GM12878 (cell line): ENCODE measurements around the gene WHRN. TPM values are rescaled to one million over a fixed set of nuclear protein-coding genes. Genes with fewer than 3 reads are reported as not detected.

Experiments
- ATAC-seq: fragments of 200-7000 bp; cut with Tn5 transposase; 3 replicates; pipeline ENCODE4 v1.9.1; 2020; ENCODE audit warnings: mild to moderate bottlenecking, moderate library complexity
- BruUV-seq: library from RNA; stranded (reverse); fragments of 400-500 nt; replicated peaks from 2 replicates; lab custom pipeline; 2021; lab: Mats Ljungman, UMichigan
- CTCF ChIA-PET: fragments of 300-600 bp; sonication (Branson Sonifier 250); formaldehyde crosslinking; extraction: SDS; loops from one replicate; lab custom pipeline; 2021; ENCODE audit warnings: inconsistent platforms; lab: Yijun Ruan, JAX
- POLR2A ChIA-PET: fragments of 350-600 bp; formaldehyde crosslinking; extraction: SDS; loops from one replicate; lab custom pipeline; 2021; ENCODE audit warnings: inconsistent platforms; lab: Charles Lee
- RAD21 ChIA-PET: fragments of 300-600 bp; sonication (Branson Sonifier 250); formaldehyde crosslinking; loops from one replicate; lab custom pipeline; 2023; ENCODE audit warnings: antibody characterized with exemption; ENCODE audit not compliant: unreplicated experiment; lab: Charles Lee
- SMC1A ChIA-PET: fragments of 300-600 bp; sonication (Branson Sonifier 250); formaldehyde crosslinking; loops from one replicate; lab custom pipeline; 2023; ENCODE audit not compliant: unreplicated experiment, uncharacterized antibody; lab: Charles Lee
- DNase-seq: peaks from one replicate; pipeline ENCODE4 v3.0.0-alpha.2; 2011; ENCODE audit warnings: low read depth, low spot score
- FAIRE-seq: peaks from 3 replicates; lab custom pipeline; 2011; peaks lifted over from hg19 to GRCh38; lab: Jason Lieb, UNC
- H2AFZ ChIP-seq: 2 replicates; pipeline ENCODE4 v1.6.0; 2011; ENCODE audit warnings: low read depth, low read length, control low read depth; ENCODE audit not compliant: control insufficient read depth
- H3K27ac ChIP-seq: 2 replicates; pipeline ENCODE4 v1.5.1; 2011; ENCODE audit warnings: control low read depth; ENCODE audit not compliant: control insufficient read depth, insufficient read depth
- H3K27me3 ChIP-seq, 2 experiments: replicated peaks in 1 of 2; 2 replicates each; pipeline versions ENCODE4 v1.6.0 to v1.6.1; 2011; ENCODE audit warnings: low read length in 1 of 2; ENCODE audit not compliant: control insufficient read depth in 2 of 2, insufficient read depth in 2 of 2
- H3K36me3 ChIP-seq, 2 experiments: 2 replicates each; pipeline ENCODE4 v1.5.1; 2011; ENCODE audit warnings: low read length in 1 of 2; ENCODE audit not compliant: control insufficient read depth in 2 of 2, insufficient read depth in 2 of 2
- H3K4me1 ChIP-seq: 2 replicates; pipeline ENCODE4 v1.6.1; 2011; ENCODE audit warnings: mild to moderate bottlenecking, low read length, moderate library complexity, mixed read lengths; ENCODE audit not compliant: control insufficient read depth, insufficient read depth
- H3K4me2 ChIP-seq: 2 replicates; pipeline ENCODE4 v1.6.0; 2011; ENCODE audit warnings: control low read depth; ENCODE audit not compliant: control insufficient read depth, insufficient read depth
- H3K4me3 ChIP-seq: fragments of 200-600 bp; sonication (generic); 2 replicates; pipeline ENCODE4 v1.5.1; 2016
- H3K79me2 ChIP-seq: 2 replicates; pipeline ENCODE4 v1.6.0; 2011; ENCODE audit warnings: low read length; ENCODE audit not compliant: control insufficient read depth, insufficient read depth
- H3K9ac ChIP-seq: 2 replicates; pipeline ENCODE4 v1.8.0; 2011; ENCODE audit warnings: low read length, control low read depth, mixed read lengths; ENCODE audit not compliant: control insufficient read depth, insufficient read depth
- H3K9me3 ChIP-seq: replicated peaks from 3 replicates; pipeline ENCODE4 v1.5.1; 2011; ENCODE audit warnings: mild to moderate bottlenecking, low read length; ENCODE audit not compliant: control insufficient read depth, insufficient read depth
- H4K20me1 ChIP-seq: 2 replicates; pipeline ENCODE4 v1.6.0; 2011; ENCODE audit not compliant: control insufficient read depth, insufficient read depth
- ASH2L ChIP-seq: fragments of 300-600, 200-600 bp; sonication (generic); IDR thresholded peaks from 2 replicates; pipeline ENCODE4 v1.6.1; 2017; ENCODE audit warnings: low read depth, mild to moderate bottlenecking, borderline replicate concordance
- CBFB ChIP-seq: IDR thresholded peaks from 2 replicates; pipeline ENCODE4 v1.6.1; 2016; ENCODE audit warnings: antibody characterized with exemption, low read depth
- KDM1A ChIP-seq: fragments of 200-600 bp; sonication (generic); IDR thresholded peaks from 2 replicates; pipeline ENCODE4 v1.6.1; 2016; ENCODE audit warnings: borderline replicate concordance
- MYC ChIP-seq: IDR thresholded peaks from 2 replicates; pipeline ENCODE4 v1.6.1; 2011; ENCODE audit warnings: mild to moderate bottlenecking, low read length, moderate library complexity, inconsistent platforms; ENCODE audit not compliant: insufficient read depth, insufficient replicate concordance, insufficient read length, severe bottlenecking
- NBN ChIP-seq: fragments of 450-650 bp; IDR thresholded peaks from 2 replicates; pipeline ENCODE4 v1.6.1; 2016
- NKRF ChIP-seq: fragments of 450-650 bp; conservative IDR thresholded peaks from 2 replicates; pipeline ENCODE4 v1.6.1; 2017; ENCODE audit warnings: mild to moderate bottlenecking, moderate library complexity
- PKNOX1 ChIP-seq: fragments of 450-650 bp; IDR thresholded peaks from 2 replicates; pipeline ENCODE4 v1.6.1; 2016; ENCODE audit warnings: mild to moderate bottlenecking
- POLR2A ChIP-seq: IDR thresholded peaks from 2 replicates; pipeline ENCODE4 v1.6.1; 2011; ENCODE audit warnings: low read depth, mild to moderate bottlenecking, low read length
- USF2 ChIP-seq: IDR thresholded peaks from 2 replicates; pipeline ENCODE4 v1.6.1; 2011; ENCODE audit warnings: low read depth, low read length, improper control_type of control experiment, borderline replicate concordance
- ZSCAN29 ChIP-seq: fragments of 450-650 bp; IDR thresholded peaks from 2 replicates; pipeline ENCODE4 v1.6.1; 2017; ENCODE audit warnings: mild to moderate bottlenecking, moderate library complexity
- WGBS: methylation state at CpG from one replicate; pipeline ENCODE4 v1.1.6; 2016; ENCODE audit warnings: low lambda C conversion rate; ENCODE audit not compliant: insufficient replicate concordance, insufficient coverage; ENCODE audit errors: missing lambda C conversion rate; 5-methylcytosine and 5-hydroxymethylcytosine counted together
- in situ Hi-C: fragments of 300-500 bp; cut with MboI; formaldehyde crosslinking; loops from 9 replicates; pipeline ENCODE4 v1.14.3; 2018; ENCODE audit warnings: mixed read lengths
- intact Hi-C: fragments of 100-400 bp; cut with micrococcal nuclease; formaldehyde crosslinking; loops from one replicate; pipeline ENCODE4 v1.14.2; 2022; ENCODE audit not compliant: unreplicated experiment
- polyA plus RNA-seq, 11 experiments: library from polyadenylated mRNA; depleted of rRNA in 4 of 11; unstranded in 6 of 11; stranded (reverse) in 5 of 11; fragments of >200 nt; fragmentation: Nextera tagmentation in 4 of 11; fragmentation: Illumina TruSeq in 1 of 11; extraction: Ambion mirVana in 4 of 11; extraction: Trizol in 1 of 11; gene quantifications; 1 replicate in 1 of 11; 2 replicates in 10 of 11; pipeline versions ENCODE4 v1.2.1 to v1.2.3, GENCODE V29; 2011 to 2016; ENCODE audit warnings: inconsistent platforms in 2 of 11, missing spikeins in 2 of 11, low read depth in 1 of 11
- total RNA-seq, 4 experiments: library from RNA; depleted of rRNA in 3 of 4; stranded (reverse); fragments of >200 nt in 3 of 4; fragmentation: Illumina TruSeq in 1 of 4; extraction: Trizol in 1 of 4; gene quantifications; 2 replicates each; pipeline versions ENCODE4 v1.2.1 to v1.2.3, GENCODE V29; 2013 to 2021
- TF ChIP-seq, protein P1 (sequence below): fragments of 450-650 bp; IDR thresholded peaks from 2 replicates; pipeline ENCODE4 v1.6.1; 2017; ENCODE audit warnings: mild to moderate bottlenecking, moderate library complexity

Gene WHRN
- total and polyA plus RNA-seq, 10 of the 15 experiments (the other 5 are each of a cell fraction or from before 2014, with no cell fraction given), result 0.04 to 18.2 (median 0.68) TPM; not detected in 1

GRCh38 chr9:114470121-114470520 lies 35.2 kb downstream of the WHRN start (continued):
- TF ChIP-seq, protein P1, sequence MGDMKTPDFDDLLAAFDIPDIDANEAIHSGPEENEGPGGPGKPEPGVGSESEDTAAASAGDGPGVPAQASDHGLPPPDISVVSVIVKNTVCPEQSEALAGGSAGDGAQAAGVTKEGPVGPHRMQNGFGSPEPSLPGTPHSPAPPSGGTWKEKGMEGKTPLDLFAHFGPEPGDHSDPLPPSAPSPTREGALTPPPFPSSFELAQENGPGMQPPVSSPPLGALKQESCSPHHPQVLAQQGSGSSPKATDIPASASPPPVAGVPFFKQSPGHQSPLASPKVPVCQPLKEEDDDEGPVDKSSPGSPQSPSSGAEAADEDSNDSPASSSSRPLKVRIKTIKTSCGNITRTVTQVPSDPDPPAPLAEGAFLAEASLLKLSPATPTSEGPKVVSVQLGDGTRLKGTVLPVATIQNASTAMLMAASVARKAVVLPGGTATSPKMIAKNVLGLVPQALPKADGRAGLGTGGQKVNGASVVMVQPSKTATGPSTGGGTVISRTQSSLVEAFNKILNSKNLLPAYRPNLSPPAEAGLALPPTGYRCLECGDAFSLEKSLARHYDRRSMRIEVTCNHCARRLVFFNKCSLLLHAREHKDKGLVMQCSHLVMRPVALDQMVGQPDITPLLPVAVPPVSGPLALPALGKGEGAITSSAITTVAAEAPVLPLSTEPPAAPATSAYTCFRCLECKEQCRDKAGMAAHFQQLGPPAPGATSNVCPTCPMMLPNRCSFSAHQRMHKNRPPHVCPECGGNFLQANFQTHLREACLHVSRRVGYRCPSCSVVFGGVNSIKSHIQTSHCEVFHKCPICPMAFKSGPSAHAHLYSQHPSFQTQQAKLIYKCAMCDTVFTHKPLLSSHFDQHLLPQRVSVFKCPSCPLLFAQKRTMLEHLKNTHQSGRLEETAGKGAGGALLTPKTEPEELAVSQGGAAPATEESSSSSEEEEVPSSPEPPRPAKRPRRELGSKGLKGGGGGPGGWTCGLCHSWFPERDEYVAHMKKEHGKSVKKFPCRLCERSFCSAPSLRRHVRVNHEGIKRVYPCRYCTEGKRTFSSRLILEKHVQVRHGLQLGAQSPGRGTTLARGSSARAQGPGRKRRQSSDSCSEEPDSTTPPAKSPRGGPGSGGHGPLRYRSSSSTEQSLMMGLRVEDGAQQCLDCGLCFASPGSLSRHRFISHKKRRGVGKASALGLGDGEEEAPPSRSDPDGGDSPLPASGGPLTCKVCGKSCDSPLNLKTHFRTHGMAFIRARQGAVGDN, result no peak
- TF ChIP-seq USF2 (no peak), ZSCAN29 (no peak)

DNA sequence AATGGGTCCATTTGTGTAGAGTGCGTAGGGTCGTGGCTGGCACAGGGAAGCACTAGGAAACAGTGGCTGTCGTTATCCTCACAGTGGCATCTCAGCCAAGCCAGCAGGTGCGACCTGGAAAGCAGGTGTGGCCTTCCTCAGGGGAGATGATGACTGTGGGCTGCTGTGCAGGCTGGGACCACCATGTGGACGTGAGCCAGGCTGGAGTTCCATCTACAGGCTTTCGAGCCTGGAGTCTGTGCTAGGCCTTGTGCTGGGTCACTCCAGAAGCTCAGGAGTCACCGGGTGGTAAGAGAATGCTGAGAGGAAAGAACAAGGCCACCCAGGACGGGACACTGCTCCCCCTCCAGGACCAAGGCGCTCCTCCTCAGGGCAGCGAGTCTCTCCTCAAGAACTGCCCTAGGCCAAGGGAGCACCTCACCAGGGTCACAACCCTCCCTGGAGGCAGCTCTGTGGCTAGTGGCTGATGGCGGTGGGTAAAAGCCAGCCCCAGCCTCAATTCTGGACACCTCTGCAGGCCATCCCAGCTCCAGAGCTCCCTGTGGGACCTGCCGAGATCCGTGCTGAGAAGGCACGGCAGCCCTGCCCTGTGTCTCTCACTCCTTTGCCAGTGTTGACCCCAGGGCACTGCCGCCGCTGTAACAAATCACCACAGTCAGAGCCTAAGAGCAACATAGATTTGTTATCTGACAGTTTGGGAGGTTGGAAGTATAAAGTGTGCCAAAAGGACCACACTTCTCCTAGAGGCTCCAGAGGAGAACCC lies 36.0 kb downstream of the WHRN start:
- no peak for FAIRE-seq
- peaks cover 0 to 2% of the 10 kb centered on the region in 2 experiments; a peak in 2 of 4 replicates for H3K27me3 ChIP-seq
- TF ChIP-seq POLR2A, result no peak
- TF ChIP-seq KDM1A, result no peak
- TF ChIP-seq NKRF, result no peak
- no peak for TF ChIP-seq PKNOX1
- no peak for TF ChIP-seq CBFB
- TF ChIP-seq NBN, result no peak
- no peak for TF ChIP-seq MYC
- no peak for TF ChIP-seq ASH2L
- intact Hi-C loops, result no loop called here
- no peaks in the 10 kb centered on the region for H3K4me1 ChIP-seq
- H3K36me3 ChIP-seq, result no peaks in the 10 kb centered on the region; a peak in 1 of 4 replicates
- ChIA-PET POLR2A (interaction anchor here (0.6 kb wide), 1 partner anchor 84 kb away, joined by 3 read pairs; no protein-coding TSS in a partner anchor), SMC1A (no interaction called here), RAD21 (no interaction called here), CTCF (no interaction called here)
- no peak for DNase-seq
- no peak overlapping the region for H3K9ac ChIP-seq
- H3K4me2 ChIP-seq, result no peak overlapping the region
- BruUV-seq, result no TSS peak
- no peaks in the 10 kb centered on the region for H4K20me1 ChIP-seq
- no peaks in the 10 kb centered on the region; the same call in 2 of the 3 replicates for H3K9me3 ChIP-seq
- no peaks in the 10 kb centered on the region for H3K79me2 ChIP-seq
- WGBS, result 46% methylated on average over 16 of the region's 16 CpGs
- in situ Hi-C loops, result no loop called here
- no peak for ATAC-seq
- no peak overlapping the region for H2AFZ ChIP-seq
- H3K4me3 ChIP-seq, result no peak overlapping the region
- no peak overlapping the region for H3K27ac ChIP-seq
